HG03457 (cell line): ENCODE data around the gene MAPK8IP3.
"Not testable (repeated sequence)": the region's sequence is repeated elsewhere in the genome, so short reads cannot be mapped to it uniquely, and the experiment has no call there.

Source experiments
- ATAC-seq: cut with Tn5 transposase; IDR thresholded peaks from one replicate; pipeline ENCODE4 v1.9.1; 2021; ENCODE audit warnings: moderate number of reproducible peaks; ENCODE audit not compliant: unreplicated experiment

The MAPK8IP3 gene

DNA sequence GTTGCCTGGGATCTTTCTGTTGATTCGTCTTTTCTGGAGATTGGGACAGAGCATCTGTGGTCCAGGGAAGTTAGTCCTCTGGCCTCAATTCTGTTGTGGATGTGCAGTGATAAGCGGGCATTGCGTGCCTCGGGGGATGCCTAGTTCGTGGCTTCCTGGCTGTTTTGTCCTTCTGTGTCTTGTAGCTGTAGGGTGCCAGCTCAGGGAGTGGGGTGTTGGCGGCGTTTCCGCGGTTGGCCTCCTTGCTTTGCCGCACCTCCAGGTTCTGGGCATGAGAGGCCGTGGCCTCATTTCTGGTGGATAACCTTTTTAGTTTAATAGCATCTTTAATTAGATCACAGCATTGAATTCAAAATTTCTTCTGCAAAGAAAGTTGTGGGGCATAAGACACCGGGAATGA is 29.3 kb upstream of the MAPK8IP3 start:
- ATAC-seq: no peak

DNA sequence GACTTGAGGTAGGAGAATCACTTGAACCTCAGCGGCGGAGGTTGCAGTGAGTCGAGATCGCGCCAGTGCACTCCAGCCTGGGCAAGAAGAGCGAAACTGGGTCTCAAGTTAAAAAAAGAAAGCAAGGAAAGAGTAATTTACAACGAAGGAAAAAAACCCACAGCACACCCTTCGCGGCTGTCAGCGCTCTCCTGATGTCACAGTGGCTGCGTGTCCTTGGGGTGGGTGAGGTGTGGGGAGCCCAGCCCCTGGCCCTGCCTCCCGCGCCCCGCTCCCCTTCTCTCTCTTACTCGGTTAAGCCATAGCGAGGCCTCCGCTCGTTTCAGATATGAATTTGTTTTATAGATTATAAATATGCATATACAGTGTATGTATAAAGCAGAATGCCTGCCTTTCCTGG is 28.7 kb upstream of the MAPK8IP3 start:
- ATAC-seq: no peak

DNA sequence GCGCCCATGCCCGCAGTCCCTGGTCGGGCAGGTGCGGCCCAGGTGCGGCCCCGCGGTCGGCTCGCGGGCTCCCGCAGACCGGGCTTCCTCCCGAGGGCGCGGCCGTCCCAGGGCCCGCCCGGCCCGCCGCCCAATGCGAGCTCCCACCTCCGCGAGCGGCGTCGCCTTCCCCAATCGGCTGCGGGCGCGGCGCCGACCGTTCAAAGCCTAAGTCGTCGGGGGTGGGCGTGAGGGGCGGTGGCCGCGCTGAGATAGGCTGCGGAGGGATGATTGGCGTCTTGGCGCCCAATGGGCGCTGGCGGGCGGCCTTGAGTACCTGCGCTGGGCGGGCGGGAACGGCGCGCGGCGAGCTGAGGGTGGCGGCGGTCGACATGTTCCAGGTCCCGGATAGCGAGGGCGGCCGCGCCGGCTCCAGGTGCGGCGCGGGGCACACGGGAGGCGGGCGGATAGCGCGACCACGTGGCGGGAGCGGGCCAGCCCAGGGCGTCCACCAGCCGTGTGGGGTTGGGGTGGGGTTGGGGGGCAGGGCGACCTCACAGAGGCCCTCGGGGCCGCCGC is 28.0 kb upstream of the MAPK8IP3 start, which contains the start of gene JPT2:
Gene JPT2, plus strand, starts transcription at position 338 of the 558 bp plus-strand sequence. Its CDS starts 34 bp downstream, at position 372.
- peak; percentile 88 for ATAC-seq

DNA sequence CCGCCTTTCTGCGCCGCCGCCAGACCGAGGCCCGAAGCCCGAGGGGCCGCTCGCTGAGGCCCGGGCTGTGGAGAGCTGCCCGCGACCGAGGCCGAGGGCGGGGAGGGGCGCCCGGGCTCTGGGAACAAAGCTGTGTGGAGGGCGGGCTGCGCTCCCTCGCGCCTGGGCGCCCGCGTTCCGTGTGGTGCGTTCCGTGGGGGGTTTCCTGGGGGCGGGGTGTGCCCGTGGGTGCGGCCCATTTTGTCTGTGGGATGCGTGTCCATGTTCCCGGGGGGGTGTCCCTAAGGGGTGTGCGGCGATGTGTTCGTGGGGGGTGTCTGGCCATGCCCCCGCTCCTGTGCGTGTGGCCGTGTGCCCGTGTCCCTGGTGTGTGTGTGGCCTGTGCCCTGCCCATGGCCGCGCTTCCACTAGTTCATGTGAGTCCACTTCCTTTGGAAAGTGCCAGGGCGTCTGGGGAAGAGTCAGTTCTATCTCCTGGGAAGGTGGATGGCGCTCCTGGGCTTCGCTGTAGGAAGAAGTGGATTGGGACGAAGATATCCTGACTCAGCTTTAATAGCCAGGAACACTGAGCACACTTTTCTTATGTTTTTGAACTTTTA is 27.4 kb upstream of the MAPK8IP3 start:
- ATAC-seq: peak; percentile 4

DNA sequence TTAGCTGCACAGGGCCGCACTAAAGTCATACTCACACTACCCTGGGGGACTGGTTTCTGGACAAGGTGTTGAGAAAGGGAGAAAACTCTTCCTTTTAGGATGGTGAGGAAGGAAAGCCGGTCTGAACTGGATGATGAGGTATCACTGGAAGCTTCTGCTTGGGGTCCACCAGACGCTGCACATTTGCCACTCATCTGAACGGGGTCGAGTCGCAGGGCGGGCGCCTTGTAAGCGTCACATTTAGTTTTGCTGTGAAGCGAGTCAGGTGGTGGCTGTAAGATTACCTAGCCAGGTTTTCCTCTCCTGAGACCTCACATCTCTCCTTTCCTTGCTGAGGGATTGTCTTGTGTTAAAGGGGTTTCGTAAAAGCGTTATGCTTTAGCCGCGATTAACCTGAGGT is 25.6 kb upstream of the MAPK8IP3 start:
- ATAC-seq: no peak

DNA sequence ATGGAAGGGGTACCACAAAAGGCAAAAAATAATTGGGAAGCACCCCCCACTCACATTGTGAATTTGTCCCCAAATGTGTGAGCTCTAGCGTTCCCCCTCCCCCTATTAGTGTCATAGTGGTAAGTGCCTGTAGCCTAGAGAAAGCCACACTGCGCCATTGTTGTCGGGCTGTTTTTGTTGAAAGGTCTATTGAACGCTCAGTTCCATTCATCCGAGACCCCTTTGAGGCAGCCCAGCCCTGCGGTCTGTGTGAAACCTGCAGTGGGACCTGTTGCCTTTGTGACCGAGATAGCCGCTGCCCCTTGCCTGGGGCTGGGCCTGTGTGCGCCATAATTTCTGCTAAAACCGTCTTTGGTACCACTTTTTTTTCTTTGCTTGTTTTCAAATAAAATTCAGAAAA is 25.0 kb upstream of the MAPK8IP3 start:
- ATAC-seq: no peak

DNA sequence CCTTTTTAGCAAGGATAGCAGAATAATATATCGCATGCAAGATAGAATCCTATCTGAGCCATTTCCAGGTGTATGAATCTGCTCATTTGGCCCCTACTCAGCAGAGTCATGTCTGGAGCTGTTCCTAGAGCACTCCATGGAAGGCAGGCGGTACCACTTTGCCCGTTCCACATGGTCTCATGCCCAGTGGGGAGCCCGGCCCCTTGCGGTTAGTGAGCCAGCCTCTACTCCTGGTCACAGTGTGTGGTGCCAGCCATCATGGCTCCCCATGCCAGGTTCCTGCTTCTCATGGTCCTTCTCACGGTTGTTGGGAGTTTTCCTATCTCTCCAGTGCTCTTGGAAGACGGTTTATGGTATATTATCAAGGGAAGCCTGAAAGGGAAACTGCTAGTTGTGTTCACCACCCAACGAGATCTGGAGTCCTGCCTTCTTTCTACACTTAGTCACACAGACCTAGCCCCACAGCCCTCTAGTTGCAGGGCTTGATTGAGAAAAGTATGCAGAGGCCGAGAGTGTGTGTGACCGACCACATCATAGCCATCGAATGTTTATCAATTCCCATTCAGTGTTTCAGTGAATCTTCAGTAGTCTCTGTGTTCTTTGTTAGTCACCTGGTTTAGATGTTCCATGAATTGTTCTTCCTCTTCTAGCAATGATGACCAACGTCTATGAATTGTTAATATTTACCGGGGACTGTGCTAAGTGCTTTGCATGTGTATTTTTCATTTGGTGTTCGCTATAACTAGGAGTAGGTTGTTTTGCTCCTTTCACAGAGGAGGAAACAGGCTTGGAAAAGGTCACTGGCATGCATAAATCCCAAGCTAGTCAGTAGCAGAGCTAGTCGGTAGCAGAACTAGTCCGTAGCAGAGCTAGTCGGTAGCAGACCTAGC is 18.3 kb upstream of the MAPK8IP3 start:
- no peak for ATAC-seq

DNA sequence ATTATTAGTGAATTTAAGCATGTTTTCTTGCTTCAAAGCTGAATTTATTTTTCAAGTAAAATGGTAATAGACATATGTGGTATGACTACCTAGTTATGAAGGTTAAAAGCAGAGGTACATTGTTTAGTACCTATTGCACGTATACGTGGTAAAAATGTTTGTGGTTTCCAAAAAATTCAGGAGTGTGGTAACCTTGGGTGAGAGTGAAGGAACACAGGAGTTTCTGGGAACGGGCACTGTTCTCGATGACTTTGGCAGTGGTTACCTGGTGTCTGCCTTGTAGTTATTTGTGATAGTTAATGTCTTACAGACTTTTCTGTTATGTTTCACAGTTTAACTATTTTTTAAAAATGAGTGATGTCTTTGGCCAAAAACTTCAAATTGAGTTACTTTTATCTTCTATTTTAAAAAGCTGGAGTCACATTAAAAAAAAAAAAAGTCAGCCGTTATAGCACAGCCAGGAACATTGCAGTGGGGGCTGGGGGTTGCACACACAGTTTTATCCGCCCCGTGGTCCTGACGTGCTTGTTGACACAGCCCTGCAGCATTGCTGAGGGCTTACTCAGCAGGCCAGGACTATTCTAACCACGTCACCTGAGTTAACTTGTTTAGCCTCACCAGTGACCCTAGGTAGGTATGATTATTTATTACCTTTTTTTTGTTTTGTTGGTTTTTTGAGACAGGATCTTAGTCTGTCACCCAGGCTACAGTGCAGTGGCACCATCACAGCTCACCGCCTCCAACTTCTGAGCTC is 17.0 kb upstream of the MAPK8IP3 start:
- no peak for ATAC-seq

DNA sequence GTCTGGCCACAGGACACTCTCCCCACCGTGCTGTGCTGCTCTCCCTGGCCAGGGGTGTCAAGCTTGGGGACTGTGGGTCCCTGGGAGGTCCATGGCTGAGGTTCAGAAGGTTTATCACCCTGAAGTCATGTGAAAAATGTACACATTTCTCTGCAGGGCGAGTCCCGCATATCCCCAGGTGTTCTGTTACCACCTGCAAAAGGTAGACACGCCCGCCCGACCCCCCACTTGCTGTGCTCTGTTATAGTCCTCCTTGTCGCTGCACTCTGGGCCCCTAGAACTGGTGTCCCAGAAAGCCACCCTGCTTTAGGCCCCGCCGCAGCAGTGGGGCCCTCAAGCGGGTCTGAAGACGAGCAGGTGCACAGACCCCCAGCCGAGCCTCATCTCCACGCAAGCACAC is 16.1 kb upstream of the MAPK8IP3 start:
- no peak for ATAC-seq

DNA sequence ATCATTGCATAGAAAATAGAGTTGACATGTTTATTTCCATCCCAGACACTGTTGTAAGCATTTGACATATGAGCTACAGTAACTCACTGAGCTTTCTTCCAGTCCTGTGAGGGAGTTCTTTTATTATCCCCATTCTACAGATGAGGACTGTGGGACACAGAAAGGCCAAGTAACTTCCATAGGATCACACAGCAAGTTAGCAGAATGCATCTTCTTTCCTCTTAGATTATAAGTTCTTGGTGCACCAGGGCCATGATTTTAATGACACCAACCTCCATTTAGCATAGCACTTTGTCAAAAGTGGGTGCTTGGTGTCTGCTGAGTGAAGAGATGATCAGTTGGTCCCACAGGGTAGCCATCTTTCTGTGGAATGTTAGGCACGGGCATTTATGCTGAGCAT is 15.2 kb upstream of the MAPK8IP3 start:
- ATAC-seq: no peak

DNA sequence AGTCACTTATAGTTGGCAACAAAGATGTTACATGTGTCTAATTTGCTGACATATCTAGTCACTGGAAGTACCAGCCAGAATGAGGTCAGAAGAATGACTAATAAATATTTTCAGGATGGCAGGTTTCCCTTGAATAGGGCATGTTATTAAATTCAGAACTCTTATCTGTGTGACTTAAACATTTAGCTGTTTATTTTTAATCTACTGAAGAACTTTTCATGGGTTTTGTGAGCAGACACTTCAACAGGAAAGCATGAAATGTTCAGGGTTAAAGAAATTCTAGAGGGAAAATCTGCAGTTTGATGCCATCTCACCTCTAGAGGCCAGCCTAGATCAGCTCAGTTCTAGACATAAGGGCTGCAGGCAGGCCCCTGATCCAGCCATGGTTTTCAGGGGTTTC is 14.7 kb upstream of the MAPK8IP3 start:
- ATAC-seq: no peak

DNA sequence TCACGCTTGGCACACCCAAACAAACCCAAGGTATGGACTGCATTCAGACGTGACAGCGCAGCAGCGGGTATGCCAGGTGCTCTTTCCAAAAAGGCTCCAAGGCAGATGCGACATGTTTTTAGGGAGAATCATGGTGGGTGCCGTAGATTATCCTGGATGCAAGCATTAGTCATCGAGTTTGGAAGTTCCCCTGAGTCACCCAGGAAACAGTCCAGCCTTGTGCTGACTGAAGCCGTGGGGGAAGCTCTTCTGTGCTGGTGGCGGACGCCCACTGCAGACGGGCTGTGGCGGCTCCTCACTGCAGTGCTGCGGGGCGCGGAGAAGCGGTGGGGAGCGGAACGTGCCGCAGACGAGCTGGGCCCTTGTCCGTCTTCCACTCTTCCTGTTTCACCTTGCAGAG is 14.0 kb upstream of the MAPK8IP3 start:
- ATAC-seq: no peak

DNA sequence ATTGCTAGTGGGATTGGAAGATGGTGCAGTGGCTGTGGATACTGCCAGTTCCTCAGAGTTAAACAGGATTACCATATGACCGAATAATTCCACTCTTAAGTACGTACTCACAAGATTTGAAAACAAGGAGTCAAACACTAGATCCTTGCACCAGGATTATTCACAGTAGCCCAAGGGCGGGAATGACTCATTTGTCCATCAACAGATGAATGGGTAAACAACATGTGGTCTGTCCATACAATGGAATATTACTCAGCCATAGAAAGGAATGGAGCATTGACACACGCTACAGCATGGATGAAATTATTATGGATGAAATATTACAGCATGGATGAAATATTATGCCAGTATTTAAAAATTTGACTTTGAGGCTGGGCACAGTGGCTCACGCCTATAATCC is 9.1 kb upstream of the MAPK8IP3 start:
- ATAC-seq: no peak

DNA sequence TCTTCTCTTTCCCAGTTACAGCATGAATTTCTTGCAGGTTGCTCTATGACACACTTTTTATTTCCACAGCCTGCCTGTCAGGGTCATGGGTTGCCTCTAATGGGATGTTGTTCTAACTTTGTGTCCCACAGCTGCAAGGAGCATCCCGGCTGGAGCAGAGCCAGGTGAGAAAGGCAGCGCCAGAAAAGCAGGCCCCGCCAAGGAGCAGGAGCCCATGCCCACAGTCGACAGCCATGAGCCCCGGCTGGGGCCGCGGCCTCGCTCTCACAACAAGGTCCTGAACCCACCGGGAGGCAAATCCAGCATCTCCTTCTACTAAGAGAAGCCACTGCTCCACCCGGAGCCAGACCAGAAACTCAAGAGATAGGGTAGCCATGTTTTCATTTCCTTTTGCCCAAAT is 7.3 kb upstream of the MAPK8IP3 start:
- no peak for ATAC-seq

DNA sequence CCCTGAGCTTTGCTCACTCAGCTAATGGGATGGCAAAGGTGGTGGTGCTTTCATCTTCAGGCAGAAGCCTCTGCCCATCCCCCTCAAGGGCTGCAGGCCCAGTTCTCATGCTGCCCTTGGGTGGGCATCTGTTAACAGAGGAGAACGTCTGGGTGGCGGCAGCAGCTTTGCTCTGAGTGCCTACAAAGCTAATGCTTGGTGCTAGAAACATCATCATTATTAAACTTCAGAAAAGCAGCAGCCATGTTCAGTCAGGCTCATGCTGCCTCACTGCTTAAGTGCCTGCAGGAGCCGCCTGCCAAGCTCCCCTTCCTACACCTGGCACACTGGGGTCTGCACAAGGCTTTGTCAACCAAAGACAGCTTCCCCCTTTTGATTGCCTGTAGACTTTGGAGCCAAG is 5.7 kb upstream of the MAPK8IP3 start:
- no peak for ATAC-seq

DNA sequence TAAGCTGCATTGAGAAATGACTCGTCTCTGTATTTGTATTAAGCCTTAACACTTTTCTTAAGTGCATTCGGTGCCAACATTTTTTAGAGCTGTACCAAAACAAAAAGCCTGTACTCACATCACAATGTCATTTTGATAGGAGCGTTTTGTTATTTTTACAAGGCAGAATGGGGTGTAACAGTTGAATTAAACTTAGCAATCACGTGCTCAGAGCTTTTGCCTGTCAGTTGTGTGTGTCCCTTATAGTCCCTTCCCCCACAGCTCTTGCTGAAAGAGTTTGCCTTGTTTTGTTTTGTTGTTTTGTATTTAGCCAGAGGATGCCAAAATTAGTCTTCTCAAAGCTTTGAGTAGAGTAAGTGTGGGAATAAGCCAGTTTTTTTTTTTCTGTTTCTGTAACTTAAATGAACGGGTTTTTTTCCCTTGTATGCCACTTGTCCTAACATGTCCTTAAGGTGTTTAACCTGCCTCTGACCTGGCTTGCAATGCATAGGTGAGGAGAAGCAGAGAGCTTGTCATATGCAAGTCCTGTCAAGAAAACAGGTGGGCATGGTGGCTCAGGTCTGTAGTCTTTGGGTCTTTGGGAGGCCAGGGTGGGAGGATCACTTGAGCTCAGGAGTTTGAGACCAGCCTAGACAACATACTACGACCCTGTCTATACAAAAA is 4.6 kb upstream of the MAPK8IP3 start:
- no peak for ATAC-seq

DNA sequence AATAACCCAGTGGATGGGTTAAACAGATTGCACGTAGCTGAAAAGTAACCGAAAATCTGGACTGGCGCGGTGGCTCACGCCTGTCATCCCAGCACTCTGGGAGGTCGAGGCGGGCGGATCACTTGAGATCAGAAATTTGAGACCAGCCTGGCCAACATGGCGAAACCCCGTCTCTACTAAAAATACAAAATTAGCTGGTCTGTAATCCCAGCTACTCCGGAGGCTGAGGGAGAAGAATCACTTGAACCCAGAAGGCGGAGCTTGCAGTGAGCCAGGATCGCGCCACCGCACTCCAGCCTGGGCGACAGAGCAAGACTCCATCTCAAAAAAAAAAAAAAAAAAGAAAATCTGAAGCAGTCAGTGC is 689 bp upstream of the MAPK8IP3 start:
- ATAC-seq: not testable (repeated sequence)

DNA sequence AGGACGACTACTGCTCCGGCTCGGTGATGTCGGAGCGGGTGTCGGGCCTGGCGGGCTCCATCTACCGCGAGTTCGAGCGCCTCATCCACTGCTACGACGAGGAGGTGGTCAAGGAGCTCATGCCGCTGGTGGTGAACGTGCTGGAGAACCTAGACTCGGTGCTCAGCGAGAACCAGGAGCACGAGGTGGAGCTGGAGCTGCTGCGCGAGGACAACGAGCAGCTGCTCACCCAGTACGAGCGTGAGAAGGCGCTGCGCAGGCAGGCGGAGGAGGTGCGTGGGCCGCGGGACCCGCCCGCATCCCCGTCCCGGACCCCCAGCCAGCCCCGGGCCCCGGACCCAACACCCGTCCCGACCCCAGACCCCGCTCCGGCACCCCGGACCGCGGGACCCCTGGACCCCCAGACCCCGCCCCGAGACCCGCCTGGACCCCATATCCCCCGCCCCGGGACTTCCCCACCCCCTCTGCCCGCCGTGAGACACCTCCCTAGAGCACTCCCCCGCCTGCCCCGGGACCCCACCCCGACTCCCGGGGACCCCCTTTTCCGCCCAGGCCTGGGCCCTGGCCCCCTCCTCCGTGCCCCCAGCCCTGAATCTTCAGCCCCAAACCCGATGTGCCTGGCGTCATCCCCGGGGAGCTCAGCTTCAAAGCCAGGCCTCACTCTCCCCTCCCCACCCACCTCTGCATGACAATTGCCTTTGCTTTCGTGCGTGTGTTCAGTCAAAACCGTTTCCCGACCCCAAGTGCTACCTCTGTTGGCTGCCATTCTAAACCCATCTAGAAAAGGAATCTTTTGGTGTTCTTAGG is 594 bp downstream of the MAPK8IP3 start:
- peak; percentile 15 for ATAC-seq

DNA sequence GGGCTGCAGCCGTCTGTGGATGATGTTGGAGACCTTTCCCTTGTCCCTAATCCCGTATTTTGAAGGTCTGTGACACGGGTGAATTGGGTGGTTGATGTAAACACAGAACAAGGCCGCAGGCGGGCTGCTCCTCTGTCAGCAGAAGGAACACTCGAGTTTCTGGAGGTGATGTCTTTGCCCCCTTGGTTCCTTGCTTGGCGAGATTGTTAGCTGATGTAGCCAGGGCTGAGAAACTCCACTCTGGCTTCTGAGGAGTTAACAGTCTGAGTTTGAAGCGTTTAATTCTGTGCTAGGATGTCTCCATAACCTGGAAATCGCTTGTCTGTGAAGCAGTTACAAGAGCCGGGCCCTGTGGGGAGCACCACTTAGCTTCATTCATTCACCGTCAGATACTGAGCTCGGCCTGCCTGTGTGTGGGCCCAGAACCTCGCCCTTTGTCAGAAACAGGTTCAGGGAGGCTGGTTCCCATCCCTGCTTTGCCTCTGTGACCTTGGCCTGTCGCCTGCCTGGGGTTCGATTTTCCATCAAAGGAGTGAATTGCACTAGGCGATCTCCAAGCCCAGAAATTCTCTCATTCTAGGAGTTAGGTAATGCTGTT is 1.3 kb downstream of the MAPK8IP3 start:
- no peak for ATAC-seq
